Loucy (cell line): Measurements from ENCODE around the gene AP2A1.

Source experiments
- CTCF ChIP-seq: fragments of 200-600 bp; sonication (generic); conservative IDR thresholded peaks from 2 replicates; pipeline ENCODE4 v1.5.1; 2014; ENCODE audit warnings: mild to moderate bottlenecking, antibody characterized with exemption, low read length
- EZH2phosphoT487 ChIP-seq: fragments of 200-600 bp; IDR thresholded peaks from 2 replicates; pipeline ENCODE4 v1.6.1; 2018; ENCODE audit warnings: antibody characterized with exemption, mild to moderate bottlenecking, moderate library complexity, borderline replicate concordance

GRCh38 chr19:49816590-49816989 is 49.8 kb downstream of the AP2A1 start:
- no peak for TF ChIP-seq CTCF
- no peak for TF ChIP-seq EZH2phosphoT487
